ENCODE measurements around the gene BRPF1.

BRPF1 gene

DNA sequence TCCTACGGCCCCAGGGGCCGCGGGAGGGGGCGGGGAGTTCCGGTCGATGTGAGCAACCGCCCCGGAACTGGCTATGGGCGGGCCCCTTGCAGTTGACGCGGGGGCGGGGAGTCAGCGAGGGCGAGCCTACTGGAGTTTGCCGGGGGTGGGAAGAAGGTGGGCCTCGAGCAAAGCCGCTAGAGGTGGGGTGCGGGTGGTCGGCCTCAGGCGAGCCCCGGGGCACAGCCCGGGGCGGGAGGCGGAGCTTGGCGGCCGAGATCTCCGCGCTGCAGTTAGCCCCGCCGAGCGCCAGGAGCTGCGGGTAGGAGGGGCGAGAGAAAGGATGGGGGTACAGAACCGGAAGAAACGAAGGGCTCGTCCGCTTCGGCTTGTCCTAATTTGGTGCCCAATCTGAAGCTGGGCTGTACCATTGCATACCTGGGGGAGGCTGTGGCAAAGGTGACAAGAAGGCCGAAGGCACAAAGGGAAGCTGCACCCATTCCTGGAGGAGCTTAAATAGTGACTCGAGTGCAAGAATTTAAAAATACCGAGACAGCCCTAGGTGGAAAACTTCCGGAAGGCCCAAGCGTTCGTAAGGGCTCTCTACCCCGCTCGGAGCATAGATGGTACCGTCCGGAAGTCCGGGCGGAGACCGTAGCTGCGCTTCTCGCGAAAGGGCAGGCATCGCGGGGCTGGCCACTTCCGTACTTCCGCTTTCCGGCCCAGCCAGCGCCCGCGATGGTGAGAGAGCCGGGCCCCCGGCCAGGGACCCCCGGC is 61.0 kb downstream of the BRPF1 start, which contains the start of the genes ARPC4 and TADA3:
Gene ARPC4 (plus strand): TSS at position 678 of the 756 bp plus-strand sequence. CDS start 40 bp downstream, at position 718.
Gene TADA3 (minus strand): TSS at position 69 of the 756 bp plus-strand sequence. CDS start 1,007 bp downstream, outside the sequence.
- Histone ChIP-seq H3F3A (ENCODE audit: insufficient read depth) (peaks cover 8% of the 10 kb centered on the region; the same call in 1 of the 2 replicates), H3K27me3 (ENCODE audit: low read length) (no peaks in the 10 kb centered on the region), H3K79me2 (ENCODE audit: insufficient read depth, low read length) (peaks cover 52% of the 10 kb centered on the region)

DNA sequence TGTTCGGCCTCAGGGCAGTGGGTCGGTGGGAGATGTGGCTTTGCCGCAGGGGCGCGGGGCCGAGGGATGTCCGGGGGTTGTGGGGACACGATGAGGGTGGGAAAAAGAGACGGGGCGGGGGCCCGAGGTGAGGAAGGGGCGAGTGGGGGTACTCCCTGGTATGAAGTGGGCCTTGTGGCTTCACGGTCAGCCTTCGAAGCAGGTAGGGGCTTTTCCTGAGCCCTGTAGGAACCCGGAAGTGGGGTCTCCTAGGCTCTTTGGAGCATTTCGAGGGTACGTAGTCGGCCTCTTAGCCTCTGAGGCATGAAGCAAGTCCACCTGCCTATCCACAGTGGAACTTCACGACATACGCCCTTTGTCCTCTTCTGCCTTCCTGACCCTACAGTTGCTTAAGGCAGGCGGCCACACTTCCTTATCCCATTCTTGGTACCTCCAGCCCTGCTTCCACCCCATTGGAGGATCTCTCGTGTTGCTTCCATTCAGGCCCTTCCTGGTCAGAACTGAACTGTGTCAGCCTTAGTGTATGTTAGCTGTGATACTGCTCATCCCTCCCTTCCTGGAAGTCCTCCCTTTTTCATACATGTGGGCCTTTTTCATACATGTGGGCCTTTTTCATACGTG is 61.7 kb downstream of the BRPF1 start:
- Histone ChIP-seq H3K9me3 (ENCODE audit: insufficient read depth, low read length) (no peaks in the 10 kb centered on the region), H3K27ac (ENCODE audit: low read depth, low read length) (peak overlapping the region; percentile 86), H3K36me3 (ENCODE audit: low read length) (peaks cover 8% of the 10 kb centered on the region), H3K4me2 (ENCODE audit: low read depth, low read length, poor library complexity, severe bottlenecking) (peak overlapping the region; percentile 89), H3F3A (ENCODE audit: insufficient read depth) (0 out of 2 replicates have a peak, but pooled peaks cover 4% of the 10 kb centered on the region), H3K9ac (ENCODE audit: low read length) (peak overlapping the region; percentile 100), H2AFZ (ENCODE audit: low read depth, low read length, severe bottlenecking) (peak overlapping the region; percentile 69), H3K9me2 (replicated peaks; ENCODE audit: insufficient read depth, low read length) (no peaks in the 10 kb centered on the region), H3K4me3 (ENCODE audit: insufficient read depth, low read length, poor library complexity, severe bottlenecking) (peak overlapping the region; percentile 98), H4K20me1 (ENCODE audit: low read depth, low read length) (peaks cover 8% of the 10 kb centered on the region; the same call in 1 of the 2 replicates), H3K79me2 (ENCODE audit: insufficient read depth, low read length) (peaks cover 52% of the 10 kb centered on the region), H3K27me3 (ENCODE audit: low read length) (no peaks in the 10 kb centered on the region)
- TF ChIP-seq EZH2phosphoT487 (conservative IDR thresholded peaks at IDR 0.05; ENCODE audit: low read length): no peak
- TF ChIP-seq, protein P1, sequence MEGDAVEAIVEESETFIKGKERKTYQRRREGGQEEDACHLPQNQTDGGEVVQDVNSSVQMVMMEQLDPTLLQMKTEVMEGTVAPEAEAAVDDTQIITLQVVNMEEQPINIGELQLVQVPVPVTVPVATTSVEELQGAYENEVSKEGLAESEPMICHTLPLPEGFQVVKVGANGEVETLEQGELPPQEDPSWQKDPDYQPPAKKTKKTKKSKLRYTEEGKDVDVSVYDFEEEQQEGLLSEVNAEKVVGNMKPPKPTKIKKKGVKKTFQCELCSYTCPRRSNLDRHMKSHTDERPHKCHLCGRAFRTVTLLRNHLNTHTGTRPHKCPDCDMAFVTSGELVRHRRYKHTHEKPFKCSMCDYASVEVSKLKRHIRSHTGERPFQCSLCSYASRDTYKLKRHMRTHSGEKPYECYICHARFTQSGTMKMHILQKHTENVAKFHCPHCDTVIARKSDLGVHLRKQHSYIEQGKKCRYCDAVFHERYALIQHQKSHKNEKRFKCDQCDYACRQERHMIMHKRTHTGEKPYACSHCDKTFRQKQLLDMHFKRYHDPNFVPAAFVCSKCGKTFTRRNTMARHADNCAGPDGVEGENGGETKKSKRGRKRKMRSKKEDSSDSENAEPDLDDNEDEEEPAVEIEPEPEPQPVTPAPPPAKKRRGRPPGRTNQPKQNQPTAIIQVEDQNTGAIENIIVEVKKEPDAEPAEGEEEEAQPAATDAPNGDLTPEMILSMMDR (IDR thresholded peaks at IDR 0.05; ENCODE audit: insufficient read depth, low read length, poor library complexity, severe bottlenecking): no peak

More for the DNA sequence above, 61.0 kb downstream of the BRPF1 start, which contains the start of the genes ARPC4 and TADA3:
- Histone ChIP-seq H3K27ac (ENCODE audit: low read depth, low read length) (peak within 1 kb of the TSS; percentile 86), H3K9ac (ENCODE audit: low read length) (peak within 1 kb of the TSS; percentile 100), H3K4me3 (ENCODE audit: insufficient read depth, low read length, poor library complexity, severe bottlenecking) (peak within 1 kb of the TSS; percentile 98), H3K36me3 (ENCODE audit: low read length) (peaks cover 2% of the 10 kb centered on the region; the same call in 1 of the 2 replicates), H3K9me2 (replicated peaks; ENCODE audit: insufficient read depth, low read length) (no peaks in the 10 kb centered on the region), H4K20me1 (ENCODE audit: low read depth, low read length) (peaks cover 8% of the 10 kb centered on the region; the same call in 1 of the 2 replicates), H3K4me2 (ENCODE audit: low read depth, low read length, poor library complexity, severe bottlenecking) (peak within 1 kb of the TSS; percentile 89), H3K9me3 (ENCODE audit: insufficient read depth, low read length) (no peaks in the 10 kb centered on the region), H2AFZ (ENCODE audit: low read depth, low read length, severe bottlenecking) (peak within 1 kb of the TSS; percentile 69)
- TF ChIP-seq, protein P1 (IDR thresholded peaks at IDR 0.05; ENCODE audit: insufficient read depth, low read length, poor library complexity, severe bottlenecking): no peak
- no peak for TF ChIP-seq EZH2phosphoT487 (conservative IDR thresholded peaks at IDR 0.05; ENCODE audit: low read length)

DNA sequence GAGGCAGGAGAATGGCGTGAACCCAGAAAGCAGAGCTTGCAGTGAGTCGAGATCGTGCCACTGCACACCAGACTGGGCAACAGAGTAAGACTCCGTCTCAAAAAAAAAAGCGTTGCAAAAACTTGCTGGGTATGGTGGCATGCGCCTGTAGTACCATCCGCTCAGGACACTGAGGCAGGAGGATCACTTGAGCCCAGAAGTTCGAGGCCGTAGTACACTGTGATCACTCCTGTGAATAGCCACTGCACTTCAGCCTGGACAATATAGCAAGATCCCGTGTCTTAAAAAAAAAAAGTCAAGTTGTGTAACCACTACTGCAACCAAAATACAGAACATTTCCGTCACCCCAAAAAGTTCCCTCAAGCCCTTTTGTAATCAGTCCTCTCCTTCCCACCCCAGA is 62.9 kb downstream of the BRPF1 start:
- peaks cover 11% of the 10 kb centered on the region; the same call in 1 of the 2 replicates for H4K20me1 ChIP-seq (ENCODE audit: low read depth, low read length)
- H3K27me3 ChIP-seq (ENCODE audit: low read length): no peaks in the 10 kb centered on the region
- no peaks in the 10 kb centered on the region for H3K9me2 ChIP-seq (replicated peaks; ENCODE audit: insufficient read depth, low read length)
- peaks cover 14% of the 10 kb centered on the region for H3K36me3 ChIP-seq (ENCODE audit: low read length)
- H3K4me2 ChIP-seq (ENCODE audit: low read depth, low read length, poor library complexity, severe bottlenecking): peak overlapping the region; percentile 89
- H3K79me2 ChIP-seq (ENCODE audit: insufficient read depth, low read length): peaks cover 55% of the 10 kb centered on the region
- TF ChIP-seq, protein P1 (IDR thresholded peaks at IDR 0.05; ENCODE audit: insufficient read depth, low read length, poor library complexity, severe bottlenecking): no peak
- TF ChIP-seq EZH2phosphoT487 (conservative IDR thresholded peaks at IDR 0.05; ENCODE audit: low read length): no peak
- H3K27ac ChIP-seq (ENCODE audit: low read depth, low read length): no peak overlapping the region
- no peaks in the 10 kb centered on the region for H3K9me3 ChIP-seq (ENCODE audit: insufficient read depth, low read length)
- H3K4me3 ChIP-seq (ENCODE audit: insufficient read depth, low read length, poor library complexity, severe bottlenecking): no peak overlapping the region
- H3K9ac ChIP-seq (ENCODE audit: low read length): no peak overlapping the region
- no peak overlapping the region for H2AFZ ChIP-seq (ENCODE audit: low read depth, low read length, severe bottlenecking)
- H3F3A ChIP-seq (ENCODE audit: insufficient read depth): 0 out of 2 replicates have a peak, but pooled peaks cover 4% of the 10 kb centered on the region
